Right ventricle myocardium superior (tissue), 1 donor: Measurements from ENCODE around the gene LEFTY2. TPM values are rescaled to one million over a fixed set of nuclear protein-coding genes. Genes with fewer than 3 reads are reported as not detected.
"Not testable (repeated sequence)": the region's sequence is repeated elsewhere in the genome, so short reads cannot be mapped to it uniquely, and the experiment has no call there.

Experiments used
- ATAC-seq: fragments of 200-7000 bp; cut with Tn5 transposase; one replicate; pipeline ENCODE4 v1.9.1; 2020; ENCODE audit warnings: mild to moderate bottlenecking; ENCODE audit not compliant: poor library complexity
- DNase-seq: peaks from one replicate; pipeline ENCODE4 v3.0.0-alpha.2; 2020
- intact Hi-C: fragments of 100-400 bp; cut with DNase I; formaldehyde crosslinking; loops from one replicate; pipeline ENCODE4 v1.11.2; 2022
- total RNA-seq: library from RNA; stranded (reverse); fragmentation: NEBNext Ultra II Directional; extraction: Animal tissue kit (Norgen Biotek cat#: 25700); gene quantifications from one replicate; pipeline ENCODE4 v1.2.1, GENCODE V29; 2021
- donor health status: DM: no; HTN: yes; CAD: no; lungs with severe emphysema.

The LEFTY2 gene
- total RNA-seq, 1 donor from 2014 or later: 0.24 TPM

DNA sequence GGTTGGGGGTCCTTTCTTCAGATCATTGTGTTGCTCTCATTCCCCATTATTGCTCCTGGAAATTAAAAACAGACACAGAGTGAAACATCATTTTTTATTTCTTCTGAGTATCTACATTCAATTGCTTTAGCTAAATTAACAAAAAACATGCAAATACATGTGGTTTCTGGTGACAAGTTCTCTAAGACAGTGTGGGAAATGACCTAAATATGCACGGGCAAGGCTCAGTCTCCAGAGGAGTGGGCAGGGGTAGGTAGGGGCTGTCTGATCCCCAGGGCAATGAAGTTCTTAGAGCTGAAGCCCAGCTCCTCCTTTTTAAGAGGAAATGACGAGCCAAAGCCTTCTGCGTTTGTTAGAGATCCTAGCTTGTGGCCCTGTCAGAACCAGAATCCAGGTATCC is 4.5 kb downstream of the LEFTY2 start:
- DNase-seq (no peak), ATAC-seq (no peak)
- intact Hi-C loops: no loop called here

DNA sequence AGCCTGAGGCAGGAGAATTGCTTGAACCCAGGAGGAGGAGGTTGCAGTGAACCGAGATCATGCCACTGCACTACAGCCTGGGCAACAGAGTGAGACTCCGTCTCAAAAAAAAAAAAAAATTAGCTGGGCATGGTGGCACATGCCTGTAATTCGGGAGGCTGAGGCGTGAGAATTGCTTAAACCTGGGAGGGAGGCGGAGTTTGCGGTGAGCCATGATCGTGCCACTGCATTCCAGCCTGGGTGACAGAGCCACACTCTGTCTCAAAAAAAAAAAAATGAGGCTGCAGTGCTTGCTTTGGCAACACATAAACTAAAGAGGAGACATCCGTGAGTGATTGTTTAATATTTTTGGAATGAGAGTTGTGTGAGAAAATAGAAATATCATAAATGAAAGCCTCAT is 4.9 kb downstream of the LEFTY2 start:
- intact Hi-C loops, ATAC-seq, DNase-seq: not testable (repeated sequence)

DNA sequence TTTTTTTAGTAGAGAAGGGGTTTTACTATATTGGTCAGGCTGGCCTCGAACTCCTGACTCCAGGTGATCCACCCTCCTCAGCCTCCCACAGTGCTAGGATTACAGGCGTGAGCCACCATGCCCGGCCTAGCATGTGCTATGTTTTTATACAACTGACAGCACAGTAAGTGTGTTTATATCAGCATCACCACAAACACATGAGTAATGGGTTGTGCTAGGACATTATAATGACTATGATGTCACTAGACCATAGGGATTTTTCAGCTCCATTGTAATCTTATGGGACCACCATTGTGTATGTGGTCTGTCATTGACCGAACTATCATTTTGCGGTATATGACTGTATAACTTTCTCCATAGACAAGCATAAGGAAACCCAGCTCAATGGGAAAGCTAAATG is 6.3 kb downstream of the LEFTY2 start:
- intact Hi-C loops: no loop called here
- no peak for DNase-seq
- no peak for ATAC-seq

DNA sequence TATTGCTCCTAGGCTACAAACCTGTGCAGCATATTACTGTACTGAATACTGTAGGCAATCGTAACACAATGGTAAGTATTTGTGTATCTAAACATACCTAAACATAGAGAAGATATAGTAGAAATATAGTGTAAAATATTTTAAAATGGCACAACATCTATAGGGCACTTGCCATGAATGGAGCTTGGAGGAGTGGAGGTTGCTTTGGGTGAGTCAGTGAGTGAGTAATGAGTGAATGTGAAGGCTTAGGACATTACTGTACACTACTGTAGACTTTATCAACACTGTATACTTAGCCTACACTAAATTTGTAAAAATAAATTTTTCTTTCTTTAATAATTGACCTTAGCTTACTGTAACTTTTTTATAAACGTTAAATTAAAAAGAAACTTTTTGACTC is 7.9 kb downstream of the LEFTY2 start:
- intact Hi-C loops: no loop called here
- ATAC-seq (no peak), DNase-seq (no peak)

DNA sequence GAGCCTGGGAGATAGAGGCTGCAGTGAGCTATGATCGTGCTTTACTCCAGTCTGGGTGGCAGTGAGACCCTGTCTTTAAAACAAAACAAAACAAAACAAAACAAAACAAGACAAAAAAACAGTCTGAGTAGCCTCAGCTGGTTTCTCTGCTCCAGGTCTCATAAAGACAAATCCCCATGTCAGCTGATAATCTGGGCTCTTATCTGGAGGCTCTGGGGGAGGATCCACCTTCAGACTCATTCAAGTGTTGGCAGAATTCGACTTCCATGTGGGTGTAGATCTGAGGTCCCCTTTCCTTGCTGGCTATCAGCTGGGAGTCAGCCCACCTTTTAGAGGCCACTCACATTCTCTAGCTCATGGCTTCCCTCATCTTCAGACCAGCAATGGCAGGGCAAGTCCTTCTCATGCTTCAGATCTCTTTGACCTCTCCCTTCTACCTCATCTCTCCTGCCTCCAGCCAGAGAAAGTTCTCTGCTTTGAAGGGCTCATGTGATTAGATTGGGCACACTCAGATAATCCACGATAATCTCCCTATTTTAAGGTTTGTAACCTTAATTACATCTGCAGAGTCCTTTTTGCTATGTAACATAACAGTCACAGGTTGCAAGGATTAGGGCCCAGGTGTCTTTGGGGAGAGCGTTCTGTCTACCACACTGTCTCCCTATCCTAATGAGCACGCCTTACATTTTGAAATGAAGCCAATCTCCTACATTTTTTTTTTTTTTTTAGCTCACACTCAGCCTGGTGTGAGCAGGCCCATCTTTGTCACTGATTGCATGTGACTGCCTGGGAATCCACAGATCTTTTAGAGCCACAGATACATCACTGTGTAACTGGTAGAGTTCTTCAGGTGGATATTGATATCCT is 9.5 kb downstream of the LEFTY2 start:
- DNase-seq: no peak
- no peak for ATAC-seq
- intact Hi-C loops: no loop called here

DNA sequence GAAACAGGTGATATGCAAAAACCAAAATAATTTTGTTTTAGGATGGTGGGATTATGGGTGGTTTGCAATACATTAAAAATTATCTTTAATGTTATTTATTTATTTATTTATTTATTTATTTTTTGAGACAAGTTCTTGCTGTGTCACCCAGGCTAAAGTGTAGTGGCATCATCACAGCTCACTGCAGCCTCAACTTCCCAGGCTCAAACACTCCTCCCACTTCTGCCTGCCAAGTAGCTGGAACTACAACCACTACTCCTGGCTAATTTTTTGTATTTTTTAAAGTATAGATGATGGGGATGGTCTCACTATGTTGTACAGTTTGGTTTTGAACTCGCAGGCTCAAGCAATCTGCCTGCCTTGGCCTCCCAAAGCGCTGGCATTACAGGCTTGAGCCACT is 10.5 kb downstream of the LEFTY2 start:
- DNase-seq (no peak), ATAC-seq (no peak)
- intact Hi-C loops: no loop called here

DNA sequence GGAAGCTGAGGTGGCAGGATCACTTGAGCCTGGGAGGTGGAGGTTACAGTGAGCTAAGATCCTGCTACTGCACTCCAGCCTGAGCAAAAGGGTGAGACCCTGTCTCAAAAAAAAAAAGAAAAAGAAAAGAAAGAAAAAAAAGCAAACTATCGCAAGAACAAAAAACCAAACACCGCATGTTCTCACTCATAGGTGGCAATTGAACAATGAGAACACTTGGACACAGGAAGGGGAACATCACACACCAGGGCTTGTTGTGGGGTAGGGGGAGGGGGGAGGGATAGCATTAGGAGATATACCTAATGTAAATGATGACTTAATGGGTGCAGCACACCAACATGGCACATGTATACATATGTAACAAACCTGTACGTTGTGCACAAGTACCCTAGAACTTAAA is 11.6 kb downstream of the LEFTY2 start:
- ATAC-seq, intact Hi-C loops: not testable (repeated sequence)

DNA sequence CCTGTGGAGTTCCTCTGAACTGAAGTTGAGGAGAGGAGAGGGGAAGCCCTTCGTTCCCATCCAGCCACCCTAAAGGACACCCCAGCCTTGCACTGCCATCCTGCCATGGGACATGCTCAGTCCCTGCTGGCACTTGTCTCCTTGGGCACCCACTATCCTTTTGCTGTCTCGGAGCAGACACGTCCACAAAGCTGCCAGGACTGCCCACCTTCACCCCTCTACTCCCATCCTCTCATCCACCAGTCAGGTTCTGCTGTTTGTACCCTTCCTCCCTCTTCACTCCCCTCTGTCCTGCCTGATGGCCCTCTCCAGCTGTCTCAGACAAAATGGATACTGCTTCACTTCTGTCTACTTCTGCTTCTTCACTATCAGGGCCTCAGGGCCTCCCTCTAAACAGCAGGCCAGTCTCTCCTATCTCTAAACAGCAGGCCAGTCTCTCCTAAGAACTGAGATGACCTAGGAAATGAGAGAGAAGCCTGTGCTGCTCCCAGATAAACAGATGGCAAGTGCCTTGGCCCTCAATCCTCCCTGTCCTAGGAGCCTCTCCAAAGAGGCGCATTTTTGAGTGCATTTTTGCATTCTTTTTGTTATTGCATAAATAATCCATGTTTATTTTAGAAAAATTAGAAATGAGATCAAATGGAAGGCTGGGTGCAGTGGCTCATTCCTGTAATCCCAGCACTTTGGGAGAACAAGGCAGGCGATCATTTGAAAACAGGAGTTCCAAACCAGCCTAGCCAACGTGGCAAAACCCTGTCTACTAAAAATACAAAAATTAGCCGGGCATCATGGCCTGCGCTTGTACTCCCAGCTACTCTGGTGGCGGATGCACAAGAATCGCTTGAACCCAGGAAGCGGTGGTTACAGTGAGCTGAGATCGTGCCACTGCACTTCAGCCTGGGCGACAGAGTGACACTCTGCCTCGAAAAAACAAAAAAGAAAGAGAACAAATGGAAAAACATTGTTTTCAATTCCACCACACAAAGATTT is 12.5 kb downstream of the LEFTY2 start:
- ATAC-seq: no peak
- intact Hi-C loops: no loop called here
- DNase-seq: peak; percentile 9

More for the DNA sequence above, 11.6 kb downstream of the LEFTY2 start:
- DNase-seq: not testable (repeated sequence)

DNA sequence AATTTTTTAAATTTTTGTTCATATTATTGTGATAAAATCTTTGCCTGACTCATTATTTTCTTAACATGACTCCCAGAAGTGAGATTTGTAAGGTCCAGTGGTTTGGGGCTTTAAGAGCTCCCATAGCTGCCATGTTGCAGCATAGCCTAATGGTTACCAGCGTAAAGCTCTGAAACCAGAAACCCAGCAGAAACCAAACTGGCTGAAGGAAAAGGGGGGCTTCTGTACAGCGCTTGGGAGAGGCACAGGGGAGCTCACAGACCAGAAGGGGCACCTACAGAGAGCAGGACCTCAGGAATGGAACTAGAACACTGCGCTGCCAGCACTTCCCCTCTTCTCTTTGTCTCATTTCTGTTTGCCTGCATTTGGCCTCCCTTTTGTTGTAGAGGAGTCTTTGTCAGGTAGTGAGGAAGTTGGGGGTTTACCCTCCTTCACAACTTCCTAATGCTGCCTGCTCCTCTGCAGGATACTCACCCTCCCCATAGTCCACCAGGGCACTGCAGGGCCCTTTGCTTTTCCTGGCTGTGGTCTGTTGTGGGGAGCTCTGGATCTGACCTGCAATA is 14.4 kb downstream of the LEFTY2 start:
- DNase-seq: peak; percentile 0

DNA sequence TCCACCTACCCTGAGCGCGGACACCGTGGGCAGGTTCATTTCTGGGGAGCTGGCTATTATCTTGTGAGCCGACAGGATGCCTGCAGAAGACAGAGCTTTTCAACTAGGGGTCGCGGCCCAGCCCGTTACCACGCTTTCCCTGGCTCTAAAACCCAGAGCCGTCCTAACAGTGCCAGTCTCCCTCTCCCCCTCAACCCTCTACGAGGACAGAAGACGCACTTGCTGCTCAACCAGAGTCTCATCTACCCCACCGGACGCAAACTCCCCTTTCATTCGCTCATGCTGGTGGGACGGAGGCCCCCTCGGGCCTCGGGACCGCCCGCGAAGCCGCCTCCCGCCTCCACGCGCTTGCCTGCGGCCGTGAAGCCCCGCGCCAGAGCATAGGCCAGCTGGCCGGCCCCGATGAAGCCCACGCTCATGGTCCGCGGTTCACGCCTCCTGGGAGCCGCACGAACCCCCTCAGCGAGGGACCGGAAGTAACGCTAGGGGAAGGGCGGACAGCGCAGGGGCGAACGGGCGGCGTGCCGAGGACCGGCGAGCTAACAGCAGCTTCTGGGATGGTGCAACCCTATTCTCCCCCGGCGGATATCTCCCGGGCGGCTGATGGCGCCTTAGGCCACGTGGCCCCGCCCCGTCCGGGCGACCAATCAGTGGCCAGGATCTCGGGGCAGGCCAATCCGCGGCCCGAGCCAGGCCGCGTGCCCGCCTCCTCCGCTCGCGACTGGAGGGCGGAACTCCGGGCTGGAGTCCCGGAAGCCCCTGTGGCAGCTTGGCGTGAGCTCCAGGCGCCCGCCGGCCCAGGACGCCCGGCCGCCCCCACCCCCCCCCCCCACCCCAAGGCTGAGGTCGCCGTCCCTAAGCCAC is 17.1 kb downstream of the LEFTY2 start, which contains the start of gene PYCR2:
PYCR2 (minus strand) TSS at position 559 of the 864 bp plus-strand sequence; CDS start at position 419, 140 bp downstream.
- peak; percentile 98 for DNase-seq
- peak; percentile 100 for ATAC-seq
- intact Hi-C loops: no loop called here

More for the DNA sequence above, 14.4 kb downstream of the LEFTY2 start:
- intact Hi-C loops: no loop called here
- ATAC-seq: no peak

DNA sequence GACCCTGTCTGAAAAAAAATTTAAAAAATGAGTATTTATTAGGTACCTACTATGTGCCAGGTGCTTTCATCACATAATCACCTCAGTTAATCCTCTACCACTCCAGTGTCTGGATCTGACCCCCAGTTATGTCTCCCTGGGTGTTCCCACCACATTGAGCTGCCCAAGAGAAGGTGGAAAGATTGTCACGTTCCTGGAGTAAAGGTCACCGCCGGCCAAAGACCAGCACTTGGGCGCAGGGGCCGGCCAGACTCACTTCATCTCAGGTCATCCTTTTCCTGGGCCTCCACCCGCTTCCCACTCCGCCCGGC is 17.7 kb downstream of the LEFTY2 start:
- intact Hi-C loops: no loop called here
- ATAC-seq: no peak
- no peak for DNase-seq

DNA sequence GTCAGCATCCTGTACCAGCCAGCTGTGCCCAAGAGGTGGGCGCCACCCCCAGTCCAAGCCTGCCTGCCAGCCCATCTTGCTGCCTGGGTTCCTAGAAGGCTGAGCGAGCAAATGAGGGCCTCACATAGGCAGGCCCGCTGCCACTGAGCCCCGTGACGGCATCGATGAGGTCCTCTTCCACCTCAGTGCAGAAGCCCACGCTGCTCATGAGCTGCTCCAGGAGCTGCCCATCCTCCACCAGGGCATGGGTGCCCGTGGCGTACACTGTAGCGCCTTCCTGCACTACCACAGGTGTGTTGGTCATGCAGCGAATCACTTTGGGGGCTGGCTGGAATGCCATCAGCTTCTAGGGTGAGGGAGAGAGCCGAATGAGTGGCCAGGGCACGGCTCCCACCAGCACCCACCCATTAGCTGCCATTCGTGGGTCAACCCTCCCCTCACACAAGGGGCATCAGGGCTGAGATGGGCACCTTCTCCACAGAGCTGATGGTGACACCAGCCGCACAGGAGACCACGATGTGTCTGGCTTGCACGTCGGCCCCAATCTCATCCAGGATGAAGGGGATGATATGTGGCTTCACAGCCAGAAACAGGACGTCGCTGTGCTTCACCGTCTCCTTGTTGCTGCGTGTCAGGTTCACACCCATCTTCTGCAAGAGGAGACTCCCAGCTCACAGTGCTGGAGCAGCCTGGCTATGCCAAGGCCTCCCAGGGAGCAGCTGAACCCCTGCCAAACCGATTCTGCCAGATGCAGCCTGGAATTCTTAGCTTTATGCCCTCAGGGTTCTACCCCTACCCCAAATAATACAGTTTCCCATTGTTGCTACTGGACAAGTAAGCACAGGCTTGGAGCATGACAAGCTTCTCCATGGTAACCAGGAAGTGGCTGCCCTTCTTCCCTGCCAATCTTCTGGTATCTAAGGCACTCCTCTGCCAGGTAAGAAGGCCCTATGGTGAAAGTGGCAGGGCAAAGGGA is 19.0 kb downstream of the LEFTY2 start:
- intact Hi-C loops: no loop called here
- no peak for ATAC-seq
- DNase-seq: peak; percentile 32

DNA sequence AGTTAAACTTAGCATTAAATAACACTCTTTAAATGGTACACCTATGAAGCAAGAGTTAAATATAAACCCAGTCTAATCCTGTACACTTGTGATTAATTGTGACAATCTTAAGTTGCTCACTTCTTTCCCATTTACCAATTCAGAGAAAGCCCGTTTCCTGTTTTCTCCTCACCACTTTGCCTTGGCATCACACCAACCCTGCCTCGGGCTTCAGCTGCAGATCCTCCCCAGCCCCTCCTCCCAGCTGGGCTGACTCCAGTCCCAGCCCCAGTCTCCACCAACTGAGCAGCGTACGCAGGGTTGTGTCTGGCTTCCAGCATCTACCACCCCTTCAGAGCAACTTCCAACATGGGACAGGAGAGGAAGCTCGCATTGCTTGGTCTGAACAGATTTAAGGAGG is 21.1 kb downstream of the LEFTY2 start:
- intact Hi-C loops: no loop called here
- DNase-seq (peak; percentile 87), ATAC-seq (no peak)

DNA sequence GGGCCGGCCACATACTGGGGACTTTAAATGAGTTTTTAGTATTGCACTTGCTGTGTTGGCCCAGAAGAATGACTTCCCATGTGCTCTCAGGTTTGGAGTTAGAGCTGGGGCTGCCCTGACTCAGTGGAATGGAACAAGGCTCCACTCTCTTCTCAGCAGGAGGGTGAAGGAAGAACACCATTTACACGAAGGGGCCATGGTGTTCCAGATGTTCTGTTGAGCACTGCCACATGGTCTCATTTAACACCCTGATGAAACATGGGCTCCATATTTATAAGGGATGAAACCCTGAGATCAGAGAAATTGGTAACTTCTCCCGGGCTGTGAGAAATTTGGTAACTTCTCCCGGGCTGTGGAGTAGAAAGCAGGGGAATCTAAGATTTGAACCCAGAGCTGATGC is 22.7 kb downstream of the LEFTY2 start:
- intact Hi-C loops: no loop called here
- ATAC-seq (no peak), DNase-seq (peak; percentile 12)

DNA sequence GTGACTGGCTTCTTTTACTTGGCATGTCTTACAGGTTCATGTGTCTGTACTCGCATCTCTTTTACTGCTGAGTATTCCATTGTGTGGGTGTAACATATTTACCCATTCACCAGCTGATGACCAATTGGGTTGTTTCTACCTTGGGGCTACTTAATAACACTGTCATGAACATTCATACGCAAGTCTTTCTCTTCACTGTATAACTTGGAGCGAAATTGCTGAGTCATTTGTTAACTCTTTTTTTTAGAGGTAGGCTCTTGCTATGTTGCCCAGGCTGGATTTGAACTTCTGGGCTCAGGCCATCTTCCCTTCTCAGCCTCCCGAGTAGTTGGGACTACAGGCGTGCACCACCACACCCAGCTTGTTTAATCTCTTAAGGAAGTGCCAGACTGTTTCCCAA is 23.5 kb downstream of the LEFTY2 start:
- intact Hi-C loops: no loop called here
- ATAC-seq: no peak
- DNase-seq: peak; percentile 2

DNA sequence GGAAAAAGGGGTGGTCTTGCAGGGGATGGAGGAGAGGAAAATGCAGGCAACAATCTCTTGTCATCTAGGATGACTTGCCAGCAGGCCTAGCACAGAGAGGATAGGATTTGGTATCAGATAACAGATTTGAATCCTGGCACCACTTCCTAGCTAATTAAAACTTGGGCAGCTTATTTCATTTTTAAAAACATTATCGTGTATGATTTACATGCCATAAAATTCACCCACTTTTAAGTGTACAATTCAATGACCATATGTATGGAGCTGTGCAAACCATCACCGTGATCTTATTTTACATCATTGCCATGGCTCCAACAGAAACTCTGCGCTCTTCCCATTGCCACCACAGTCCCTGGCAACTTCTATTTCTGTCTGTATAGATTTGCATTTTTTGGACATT is 23.9 kb downstream of the LEFTY2 start:
- intact Hi-C loops: no loop called here
- ATAC-seq: no peak
- DNase-seq: no peak

DNA sequence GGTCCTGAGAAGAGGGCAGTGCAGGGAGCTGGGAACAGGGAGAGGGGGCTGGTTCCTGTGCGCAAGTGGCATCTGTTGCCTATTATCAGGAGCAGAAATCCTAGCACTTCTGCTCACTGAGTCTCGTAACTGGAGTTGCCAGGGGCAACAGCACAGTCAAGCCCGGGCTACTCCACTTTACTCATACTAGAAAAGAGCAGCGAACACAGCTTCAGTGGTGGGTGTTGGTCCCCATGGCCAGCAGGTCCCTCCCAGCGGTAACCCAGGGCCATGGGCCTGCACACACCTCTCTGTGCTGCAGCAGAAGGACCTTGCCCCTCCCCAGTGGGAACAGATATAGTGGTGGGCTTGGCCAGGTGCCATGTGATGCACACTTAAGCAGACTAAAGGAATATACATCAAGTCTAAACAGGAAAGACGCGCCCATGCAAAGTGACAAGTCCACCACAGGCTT is 25.5 kb downstream of the LEFTY2 start:
- DNase-seq (peak; percentile 24), ATAC-seq (no peak)
- intact Hi-C loops: no loop called here
